ENCODE measurements around the gene NTM.

Gene NTM

DNA sequence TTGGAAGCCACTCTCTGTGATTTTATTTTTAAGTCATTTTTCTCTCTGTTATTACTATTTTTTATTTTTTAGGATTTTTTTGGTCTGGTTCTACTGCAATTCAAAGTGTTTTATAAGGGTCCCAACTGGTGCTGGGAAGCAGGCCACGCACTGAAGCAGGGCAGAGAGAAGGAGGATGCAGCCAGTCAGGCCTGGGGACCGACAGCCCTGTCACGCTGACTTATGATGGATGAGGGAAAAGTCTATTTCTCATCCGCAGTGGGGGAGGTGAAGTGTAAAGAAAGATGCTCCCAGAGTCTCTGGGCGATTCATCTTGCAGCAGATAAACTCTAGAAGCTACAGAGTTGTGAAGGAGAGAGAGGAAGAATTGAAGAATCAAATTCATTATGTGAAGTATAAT, 191.6 kb downstream of the NTM start:
- no peak for DNase-seq

DNA sequence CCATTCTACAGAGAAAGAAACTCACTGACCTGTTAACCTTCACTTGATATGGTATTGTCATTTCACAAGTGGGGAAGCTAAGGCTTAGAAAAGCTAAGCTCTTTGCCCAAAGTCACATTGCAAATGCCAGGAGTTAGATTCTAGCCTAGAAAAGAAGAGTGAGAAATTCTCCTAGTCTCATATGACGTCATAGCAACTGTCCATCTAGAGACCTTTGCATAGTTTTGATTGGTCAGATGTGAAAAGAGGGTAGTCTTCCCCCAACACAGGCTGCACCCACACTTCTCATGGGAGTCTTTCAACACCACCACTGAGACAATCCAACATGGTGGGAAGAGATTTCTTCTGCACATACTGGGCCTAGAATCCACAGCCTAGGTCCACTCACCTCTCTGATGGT, 197.9 kb downstream of the NTM start:
- no peak for DNase-seq

DNA sequence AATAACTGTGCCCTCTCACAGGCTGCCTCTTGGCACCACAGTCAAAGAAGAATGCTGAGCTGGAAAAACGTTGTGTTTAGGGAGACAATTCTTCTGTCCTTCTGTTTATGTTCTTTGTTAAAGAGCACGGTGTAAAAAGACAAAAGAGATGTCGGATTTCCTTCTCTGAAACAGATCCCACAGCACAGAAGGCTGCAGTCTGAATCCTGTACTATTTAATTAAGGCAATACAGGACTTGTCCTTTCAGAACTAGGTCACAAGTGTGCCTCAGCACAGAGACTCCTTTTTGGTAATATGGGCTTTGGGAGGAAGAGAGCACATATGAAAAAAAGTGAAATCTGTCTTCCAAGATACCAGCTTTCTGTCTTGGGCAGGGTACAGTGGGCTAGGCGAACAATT, 201.2 kb downstream of the NTM start:
- no peak for DNase-seq

DNA sequence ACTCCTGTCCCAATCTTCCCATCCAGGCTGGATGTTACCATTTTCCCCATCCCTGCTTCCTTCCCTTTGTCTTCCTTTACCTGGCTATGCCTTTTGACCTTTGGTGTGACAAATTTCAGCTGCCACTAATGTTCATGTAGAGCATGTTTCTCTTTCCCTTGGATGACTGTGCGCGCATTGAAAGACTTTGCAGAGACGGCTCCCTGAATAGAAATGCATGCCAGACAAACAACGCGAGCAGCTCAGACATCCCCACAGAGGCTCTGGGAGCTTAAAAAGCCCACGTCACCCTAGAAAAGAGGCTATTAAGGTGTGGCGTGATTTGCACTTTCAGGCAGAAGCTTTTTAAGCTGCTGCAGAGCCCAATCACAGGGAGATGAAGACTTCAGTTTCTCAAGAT, 202.0 kb downstream of the NTM start:
- no peak for DNase-seq

DNA sequence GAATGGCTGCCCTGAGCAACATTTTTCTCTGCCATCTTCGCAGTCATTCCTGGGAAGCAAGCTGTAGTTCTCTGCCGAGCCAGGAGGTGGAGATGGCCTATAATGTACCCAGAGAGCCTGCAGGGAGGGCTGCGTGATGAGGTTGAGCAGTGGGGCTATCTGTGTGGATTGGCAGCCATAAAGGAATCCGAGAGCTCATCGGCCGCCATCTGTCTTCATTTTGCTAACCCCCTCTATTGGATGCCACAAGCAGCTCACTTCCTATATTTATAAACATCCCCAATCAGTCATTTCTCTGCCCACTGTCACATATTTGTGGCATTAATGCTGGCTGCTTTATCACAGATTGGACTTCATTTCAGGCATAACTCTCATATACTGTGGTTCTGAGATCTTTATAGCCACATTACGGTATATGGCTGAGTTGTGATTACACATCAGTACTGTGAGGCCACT, 209.5 kb downstream of the NTM start:
- DNase-seq = peak; percentile 0

DNA sequence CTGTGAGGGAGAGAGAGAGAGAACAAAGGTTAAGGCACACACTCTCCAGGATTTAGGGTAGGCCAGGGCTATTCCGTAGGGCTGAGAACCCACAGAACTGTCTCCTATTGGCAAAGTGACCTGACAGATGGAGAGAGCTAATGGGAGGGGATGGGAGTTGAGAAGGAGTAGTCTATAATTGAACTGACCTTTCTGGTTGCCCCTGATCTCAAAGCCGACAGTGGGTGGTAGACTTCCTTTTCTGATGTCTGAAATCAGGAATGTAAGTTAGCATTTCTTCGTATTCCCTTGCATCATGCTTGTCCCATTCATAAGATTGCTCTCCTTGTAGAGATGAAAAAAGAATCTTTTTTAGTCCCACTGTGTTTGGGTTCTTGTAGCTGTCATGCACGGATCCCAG, 210.1 kb downstream of the NTM start:
- DNase-seq = no peak

DNA sequence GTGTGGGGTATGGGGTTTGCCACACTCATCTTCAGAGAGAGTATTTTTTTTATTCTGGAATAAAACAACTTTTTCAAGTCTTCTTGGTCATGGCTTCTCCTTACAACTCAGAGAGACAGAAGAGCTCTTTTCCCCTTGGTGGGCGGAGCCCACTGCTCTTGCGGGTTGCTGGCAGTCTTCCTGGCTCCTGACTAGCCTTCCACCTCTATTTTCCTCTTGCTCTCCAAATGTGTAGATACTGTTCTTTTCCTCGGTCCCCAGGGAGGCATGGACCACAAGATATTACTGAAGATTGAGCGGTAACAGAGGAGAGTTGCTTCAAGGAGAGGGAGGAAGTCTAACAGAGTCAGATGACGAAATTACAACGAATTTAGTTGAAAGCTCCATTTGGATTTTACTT, 210.6 kb downstream of the NTM start:
- DNase-seq = no peak

DNA sequence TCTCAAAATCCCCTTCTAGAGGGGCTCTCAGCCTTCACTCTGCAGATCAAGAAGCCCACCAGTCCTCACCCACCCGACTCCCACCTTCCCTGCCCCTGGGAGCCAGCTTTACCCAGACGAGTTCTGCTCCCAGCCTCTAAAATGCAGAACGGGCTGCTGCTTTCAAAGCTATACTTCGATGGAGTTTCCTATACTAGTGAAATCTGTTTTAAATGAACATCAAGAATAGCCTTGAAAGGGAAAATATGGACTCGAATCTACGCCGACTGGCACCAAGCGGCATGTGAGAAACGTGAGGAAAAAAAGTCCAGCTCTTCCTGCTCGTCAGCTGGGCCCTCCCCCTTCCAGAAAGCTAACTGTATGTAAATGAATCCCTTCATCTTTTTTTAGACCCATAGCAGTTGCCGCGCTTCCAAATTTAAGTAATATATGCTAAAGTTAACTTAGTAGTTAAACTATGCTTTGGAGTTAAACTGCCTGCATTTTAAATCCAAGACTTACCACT, 211.7 kb downstream of the NTM start:
- no peak for DNase-seq

DNA sequence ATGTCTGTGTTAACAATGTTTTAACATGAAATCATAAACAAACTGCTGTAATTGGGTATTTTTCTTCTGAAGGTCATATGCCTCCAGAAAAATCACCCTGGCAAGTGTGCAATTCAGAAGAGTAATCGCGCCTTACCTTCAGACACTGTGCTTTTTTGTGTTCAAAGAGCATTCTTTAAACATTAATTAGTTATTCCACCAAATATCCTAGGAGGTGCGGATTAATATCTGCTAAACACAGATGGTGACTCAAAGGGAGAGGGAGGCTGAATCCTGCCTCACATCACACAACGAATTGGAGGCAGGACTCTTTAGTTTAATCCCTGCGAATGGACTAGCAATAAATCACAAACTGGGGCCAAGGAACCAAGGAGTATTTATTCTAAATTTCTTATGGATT, 213.0 kb downstream of the NTM start:
- no peak for DNase-seq

DNA sequence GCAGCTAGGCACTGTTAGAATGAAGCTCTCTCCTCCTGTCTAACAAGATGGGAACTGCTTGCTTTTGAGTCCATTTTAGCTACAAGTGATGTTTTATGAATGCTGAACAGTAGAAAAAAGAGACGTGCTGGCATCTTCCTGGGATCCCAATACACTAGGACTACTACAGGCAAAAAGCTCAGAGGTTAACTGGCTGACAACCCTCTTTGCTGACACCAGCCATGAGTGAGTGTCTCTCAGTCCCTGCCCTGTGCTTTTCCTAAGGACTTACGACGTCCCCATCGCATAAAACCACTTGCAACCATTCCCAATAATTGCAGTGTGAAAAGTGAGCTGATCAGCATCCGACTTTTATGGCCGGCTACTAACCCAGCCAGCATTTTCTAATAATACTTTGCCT, 213.5 kb downstream of the NTM start:
- no peak for DNase-seq

DNA sequence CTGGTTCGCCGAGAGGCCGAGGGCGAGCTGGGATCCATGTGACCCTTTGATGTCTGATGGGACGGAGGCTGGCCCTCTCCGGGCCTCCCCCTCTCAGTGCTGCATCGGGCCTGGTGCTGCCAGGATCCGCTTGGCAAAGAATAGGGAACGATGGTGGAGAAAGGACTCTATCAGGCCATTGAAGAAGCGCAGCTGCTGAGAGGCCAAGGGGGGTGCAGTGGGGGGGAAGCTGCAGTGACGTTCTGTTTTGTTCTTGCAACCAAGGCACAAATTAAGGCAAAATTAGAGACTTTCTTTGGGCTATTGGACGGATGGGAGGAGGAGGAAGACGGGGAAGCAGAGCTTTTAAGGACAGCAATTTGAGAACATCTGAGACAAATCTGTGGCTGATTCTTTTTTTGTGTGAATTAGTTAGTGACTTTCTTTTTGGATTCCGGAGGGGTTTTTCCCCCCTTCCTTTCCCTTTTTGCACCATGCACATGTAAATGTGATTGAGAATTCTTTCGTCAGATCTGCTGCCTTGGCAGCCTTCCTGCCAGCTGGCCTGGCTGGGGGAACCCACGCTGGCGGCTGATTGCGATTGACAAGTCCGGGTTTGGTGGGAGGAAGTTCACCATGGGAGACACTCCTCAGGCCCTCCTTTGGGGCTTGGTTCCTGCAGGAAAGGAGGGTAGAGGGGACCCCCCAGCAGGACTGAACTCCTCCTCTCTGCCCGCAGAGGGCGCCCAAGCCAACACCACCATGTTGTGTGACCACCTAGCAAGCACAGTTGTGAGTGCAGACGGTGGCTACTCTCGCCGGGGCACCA, 214.6 kb downstream of the NTM start:
- no peak for DNase-seq

DNA sequence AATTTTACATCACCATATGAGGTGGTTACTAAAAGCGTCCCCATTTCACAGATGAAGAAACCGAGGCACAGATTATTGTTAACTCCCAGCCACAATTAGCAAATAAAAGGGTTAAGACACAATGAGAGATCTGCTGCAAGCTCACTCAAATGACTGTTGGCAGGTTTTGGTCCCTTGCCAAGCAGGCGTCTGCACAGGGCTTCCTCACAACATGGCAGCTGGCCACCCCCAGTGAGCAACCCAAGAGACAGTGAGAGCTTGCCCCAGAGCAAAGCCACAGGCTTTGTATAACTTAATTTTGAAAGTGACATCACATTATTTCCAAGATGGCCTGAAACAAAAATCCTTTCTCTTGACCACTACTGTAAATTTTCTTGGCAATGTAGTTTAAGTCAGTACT, 217.6 kb downstream of the NTM start:
- DNase-seq = no peak

DNA sequence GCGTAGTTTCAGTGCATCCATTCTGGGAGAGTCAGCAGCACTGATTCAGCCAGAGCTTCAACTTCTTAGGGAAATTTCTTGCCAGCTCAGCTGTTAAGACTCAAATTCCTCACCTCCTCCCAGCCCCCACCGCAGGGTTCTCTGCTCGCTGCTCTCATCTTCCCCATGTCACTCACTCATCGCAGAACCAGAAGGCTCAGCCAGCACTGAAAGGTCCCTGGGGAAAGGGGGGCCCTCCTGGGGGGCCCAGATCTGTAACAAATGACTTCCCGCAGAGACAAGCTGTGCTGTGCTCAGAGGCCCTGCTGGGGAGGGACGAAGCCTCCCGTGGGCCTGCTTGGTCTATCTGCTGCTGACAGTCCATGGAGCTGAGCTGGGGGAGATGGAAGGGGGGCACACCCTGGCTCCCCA, 220.6 kb downstream of the NTM start:
- DNase-seq = no peak

DNA sequence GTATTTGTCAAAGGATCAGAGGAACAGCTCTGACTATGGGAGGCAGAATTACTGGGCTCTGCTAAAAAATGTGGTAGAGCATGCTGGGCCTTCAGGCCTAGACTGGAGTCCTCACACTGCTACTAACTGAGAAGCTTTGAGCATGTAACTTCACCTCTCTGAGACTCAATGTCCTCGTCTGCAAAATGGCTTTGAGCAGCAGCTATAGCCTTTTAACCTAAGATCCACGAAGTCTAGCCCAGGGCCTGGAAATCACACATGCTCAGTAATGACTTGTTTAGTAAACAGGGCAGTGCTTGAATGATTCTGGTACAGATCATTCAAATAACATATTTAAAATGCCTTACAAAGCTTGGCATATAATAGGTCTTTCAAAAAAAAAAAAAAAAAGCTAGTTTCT, 221.7 kb downstream of the NTM start:
- no peak for DNase-seq

DNA sequence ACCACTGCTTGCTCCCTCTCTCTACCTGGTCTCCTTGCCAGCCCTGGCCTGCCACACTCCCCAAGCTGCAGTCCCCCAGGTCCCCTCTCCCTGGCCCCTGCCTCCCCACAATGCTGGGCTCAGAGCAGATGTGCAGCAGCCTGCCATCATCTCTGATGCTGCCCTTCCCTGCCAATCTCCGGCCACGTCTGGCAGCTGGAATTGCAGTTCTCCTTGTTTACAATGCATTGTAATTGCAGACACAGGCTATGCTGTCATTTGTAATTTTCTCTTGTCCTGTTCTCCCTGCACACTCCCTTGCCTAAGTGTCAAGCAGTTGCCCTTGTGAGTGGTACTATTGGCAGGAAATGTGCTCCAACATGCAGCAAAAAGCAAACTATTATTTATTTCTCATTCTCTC, 222.3 kb downstream of the NTM start:
- no peak for DNase-seq

DNA sequence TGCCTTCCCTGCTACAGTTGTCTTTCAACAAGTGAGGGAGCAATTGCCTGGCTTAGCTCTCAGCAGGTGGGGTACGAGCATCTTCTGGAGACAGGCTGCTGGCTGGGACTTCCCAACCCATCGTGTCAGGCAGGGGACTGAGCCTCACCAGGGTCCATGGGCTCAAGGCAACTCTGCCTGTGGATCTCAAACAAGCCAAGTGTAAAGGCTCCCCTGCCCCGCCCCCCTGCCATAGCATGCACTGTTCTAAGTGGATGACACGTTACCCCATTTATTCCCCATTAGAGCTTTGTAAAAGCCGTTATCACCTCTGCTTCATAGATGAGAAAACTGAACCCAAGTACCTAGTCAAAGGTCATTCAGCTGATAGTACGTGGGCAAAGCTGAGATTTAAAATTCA, 222.9 kb downstream of the NTM start:
- DNase-seq = no peak

DNA sequence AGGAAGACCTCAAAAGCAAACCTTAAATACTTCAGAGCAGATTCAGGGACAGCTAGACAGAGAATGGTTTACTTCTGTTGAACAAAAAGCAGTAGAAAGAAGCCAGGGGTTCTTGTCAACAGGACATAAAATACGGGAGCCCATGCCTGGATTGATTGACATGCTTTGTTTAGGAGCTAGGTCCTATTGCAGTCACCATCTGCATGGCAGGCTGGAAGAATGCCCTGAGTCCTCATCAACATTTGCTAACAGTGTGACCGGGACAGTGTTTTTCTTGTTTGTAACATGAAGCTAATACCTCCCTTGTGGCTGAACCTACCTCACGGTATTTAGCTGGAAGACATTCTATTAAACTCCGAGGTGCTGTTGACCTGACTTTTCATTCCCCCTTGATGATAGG, 225.4 kb downstream of the NTM start:
- no peak for DNase-seq

DNA sequence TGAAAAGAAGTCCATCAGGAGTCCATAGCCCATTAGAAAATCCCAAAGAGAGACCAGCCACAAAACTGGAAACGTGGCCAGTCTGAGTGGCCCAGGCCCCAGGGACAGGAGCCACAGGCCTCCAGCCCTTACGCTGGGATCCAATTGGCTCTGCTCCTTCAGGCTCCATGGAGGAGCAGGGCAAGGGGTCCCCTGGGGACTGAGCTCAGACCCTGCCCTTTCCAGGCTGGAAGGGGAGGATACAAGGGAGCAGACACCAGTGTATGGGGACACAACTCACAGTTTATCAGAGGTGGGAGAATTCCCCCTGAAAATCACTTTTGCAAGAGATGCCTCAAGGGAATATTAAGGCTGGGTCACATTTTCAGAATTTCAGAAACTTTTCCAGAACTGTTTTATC, 227.5 kb downstream of the NTM start:
- DNase-seq = no peak

DNA sequence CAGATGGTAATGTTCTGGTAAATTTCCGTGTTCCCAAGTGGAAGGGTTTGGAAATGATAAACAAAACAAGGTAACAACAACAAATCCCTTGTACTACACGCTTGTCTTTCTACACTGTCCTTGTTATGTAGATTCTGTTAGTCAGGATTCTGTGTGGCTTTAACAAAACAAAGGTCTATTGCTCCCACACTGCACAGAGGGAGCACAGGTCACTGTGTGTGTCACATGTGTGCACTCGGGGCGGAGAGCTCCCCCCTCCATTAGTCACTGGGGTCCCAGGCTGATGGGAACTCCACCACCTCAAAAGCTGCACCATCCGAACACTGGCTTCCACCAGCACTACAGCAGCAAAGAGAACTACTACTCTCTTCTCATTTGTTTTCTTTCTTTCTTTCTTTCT, 227.9 kb downstream of the NTM start:
- no peak for DNase-seq

DNA sequence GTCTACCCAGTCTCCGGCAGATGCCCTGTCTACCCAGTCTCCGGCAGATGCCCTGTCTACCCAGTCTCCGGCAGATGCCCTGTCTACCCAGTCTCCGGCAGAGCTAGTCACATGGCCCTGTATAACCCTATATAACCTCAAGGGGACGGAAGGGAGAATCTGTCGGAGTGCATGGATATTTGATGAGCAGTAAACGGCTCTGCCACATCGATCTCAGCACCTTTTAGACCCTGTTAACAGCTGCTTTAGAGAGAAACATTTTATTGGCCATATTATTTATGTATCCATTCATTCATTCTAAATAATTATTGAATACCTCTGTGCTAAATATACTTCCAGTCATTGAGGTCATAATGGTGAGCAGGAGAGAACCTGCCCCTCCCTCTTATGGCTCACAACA, 228.9 kb downstream of the NTM start:
- DNase-seq = no peak

DNA sequence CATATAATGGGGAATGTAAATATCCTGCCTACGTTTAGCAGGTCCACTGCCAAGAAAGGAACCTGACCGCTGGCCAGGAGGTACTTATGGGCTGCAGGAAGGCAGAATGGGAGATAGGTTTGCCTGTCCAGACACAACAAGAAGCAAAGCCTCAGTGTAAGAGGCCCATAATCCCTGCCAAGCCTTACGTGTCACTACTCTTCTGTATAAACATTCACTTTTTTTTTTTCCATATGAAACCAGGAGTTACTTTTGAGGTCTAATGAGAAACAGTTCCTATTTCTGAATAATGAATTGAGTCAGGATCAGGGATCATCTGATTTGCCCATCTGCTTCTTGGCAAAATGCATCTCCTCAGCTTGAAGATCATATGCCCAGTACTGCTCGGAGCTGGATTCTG, 230.2 kb downstream of the NTM start:
- DNase-seq = no peak

DNA sequence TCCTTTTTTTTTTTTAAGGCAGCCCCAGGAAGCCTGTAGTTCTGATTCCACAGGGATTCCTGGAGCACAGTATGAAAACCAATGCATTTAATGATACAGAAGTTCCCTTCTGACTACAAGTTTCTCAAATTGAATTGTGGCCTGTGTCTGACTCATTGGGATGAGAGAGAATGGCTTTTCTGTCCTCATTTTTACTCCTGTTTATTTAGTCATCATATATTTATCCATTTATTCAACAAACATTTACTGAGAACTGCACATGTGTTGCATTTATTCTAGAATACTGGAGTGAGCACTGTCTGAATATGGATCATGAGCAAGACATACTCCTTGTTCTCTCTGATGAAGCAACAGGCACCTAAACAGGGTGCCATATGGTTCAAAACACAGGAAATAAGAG, 231.2 kb downstream of the NTM start:
- DNase-seq = no peak

DNA sequence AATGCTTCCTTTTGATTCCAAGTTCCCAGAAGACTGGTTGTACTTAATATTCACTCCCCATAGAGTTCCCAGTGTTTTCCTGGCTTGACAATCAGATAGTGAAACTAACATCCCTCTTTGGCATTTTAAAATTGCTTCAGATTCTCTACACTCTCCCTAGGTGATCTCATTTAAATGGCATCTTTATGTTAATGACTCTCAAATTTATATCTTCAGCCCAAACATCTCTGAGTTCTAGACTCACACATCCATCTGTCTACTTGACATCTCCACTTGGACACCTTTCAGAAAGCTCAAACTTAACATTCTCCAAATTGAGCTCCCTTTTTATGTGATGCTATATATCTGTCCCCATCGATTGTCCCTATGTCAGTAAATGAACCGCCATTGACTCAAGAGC, 232.0 kb downstream of the NTM start:
- DNase-seq = no peak

DNA sequence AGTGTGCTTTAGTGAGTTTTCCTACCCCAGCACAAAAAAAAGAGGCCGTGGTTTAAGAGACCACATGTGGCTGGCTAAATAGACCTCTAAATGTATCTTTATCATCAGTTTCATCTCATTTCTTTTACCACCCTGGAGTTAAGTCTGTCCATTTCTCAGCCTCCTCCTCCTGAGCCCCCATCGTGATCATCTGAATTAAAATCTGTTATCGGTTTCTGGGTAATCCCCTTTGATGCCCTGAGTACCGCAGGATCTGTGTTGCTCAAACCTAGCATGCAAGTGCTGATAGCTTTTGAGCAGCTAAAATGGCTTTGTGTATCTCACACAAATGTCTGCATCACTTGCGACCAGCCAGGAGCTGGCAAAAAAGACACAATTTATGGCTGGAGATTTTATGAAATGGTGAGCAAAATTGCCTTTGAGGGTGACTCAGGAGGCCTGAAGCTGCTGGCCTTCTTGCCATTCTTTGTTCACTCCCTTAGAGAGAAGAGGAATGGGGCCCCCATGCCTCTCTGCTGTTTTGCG, 236.5 kb downstream of the NTM start:
- no peak for DNase-seq

DNA sequence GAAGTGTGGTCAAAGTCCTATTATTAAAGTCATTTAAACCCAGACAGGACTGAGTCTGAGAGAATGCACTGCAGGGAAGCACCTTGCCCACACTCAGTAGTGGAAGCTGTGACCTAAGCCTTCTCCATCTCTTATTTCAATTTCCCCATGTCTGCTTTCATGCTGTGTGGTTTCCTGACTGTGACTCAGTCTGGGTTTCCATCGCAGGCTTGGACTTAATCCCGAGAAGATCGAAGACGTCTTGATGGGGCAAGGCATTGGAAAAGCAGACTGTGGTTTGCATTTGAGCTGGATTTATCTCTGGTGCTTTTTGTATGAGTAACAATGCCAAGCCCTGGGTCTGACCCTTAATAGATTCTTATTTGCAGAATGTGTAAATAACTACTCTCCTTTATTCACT, 238.9 kb downstream of the NTM start:
- DNase-seq = no peak
